MCF 10A (cell line): ENCODE data around the gene TRMT61A. TPM values are rescaled to one million over a fixed set of nuclear protein-coding genes. Genes with fewer than 3 reads are reported as not detected.

Experiments used
- Bru-seq: library from RNA; stranded (reverse); fragments of 400-500 nt; gene quantifications from one replicate; lab custom pipeline; 2021; lab: Mats Ljungman, UMichigan
- BruChase-seq, 2 experiments: library from RNA; stranded (reverse); fragments of 400-500 nt; gene quantifications; one replicate each; lab custom pipeline; 2021; lab: Mats Ljungman, UMichigan
- BruUV-seq: library from RNA; stranded (reverse); fragments of 400-500 nt; replicated peaks from 2 replicates; lab custom pipeline; 2021; lab: Mats Ljungman, UMichigan
- CTCF ChIA-PET: fragments of 300-600 bp; sonication (Branson Sonifier 250); formaldehyde crosslinking; extraction: SDS; loops from one replicate; lab custom pipeline; 2021; ENCODE audit warnings: antibody characterized with exemption, inconsistent platforms; lab: Yijun Ruan, JAX
- POLR2A ChIA-PET: fragments of 300-600, 350-650 bp; sonication (Branson Sonifier 250); formaldehyde crosslinking; extraction: SDS; loops from one replicate; lab custom pipeline; 2020; ENCODE audit warnings: antibody characterized with exemption, inconsistent platforms; lab: Yijun Ruan, JAX
- DNase-seq: peaks from one replicate; pipeline ENCODE4 v3.0.0-alpha.2; 2018; ENCODE audit not compliant: unreplicated experiment
- H3K27ac Mint-ChIP-seq: one replicate; pipeline ENCODE4 v1.8.0; 2022; ENCODE audit warnings: mild to moderate bottlenecking, low read depth, mixed read lengths; ENCODE audit not compliant: unreplicated experiment
- H3K27me3 Mint-ChIP-seq: one replicate; pipeline ENCODE4 v1.8.0; 2022; ENCODE audit warnings: mixed read lengths; ENCODE audit not compliant: insufficient read depth, unreplicated experiment
- H3K36me3 Mint-ChIP-seq: one replicate; pipeline ENCODE4 v1.8.0; 2022; ENCODE audit warnings: mild to moderate bottlenecking, moderate library complexity, mixed read lengths; ENCODE audit not compliant: insufficient read depth, unreplicated experiment
- H3K4me1 Mint-ChIP-seq: one replicate; pipeline ENCODE4 v1.8.0; 2022; ENCODE audit warnings: mixed read lengths; ENCODE audit not compliant: insufficient read depth, unreplicated experiment
- H3K4me3 Mint-ChIP-seq: one replicate; pipeline ENCODE4 v1.8.0; 2022; ENCODE audit warnings: mild to moderate bottlenecking, moderate library complexity, mixed read lengths; ENCODE audit not compliant: unreplicated experiment
- H3K9me3 Mint-ChIP-seq: one replicate; pipeline ENCODE4 v1.8.0; 2022; ENCODE audit warnings: mixed read lengths; ENCODE audit not compliant: unreplicated experiment
- CTCF ChIP-seq: fragments of 200-600 bp; IDR thresholded peaks from one replicate; pipeline ENCODE4 v1.8.0; 2022; ENCODE audit warnings: antibody characterized with exemption, mild to moderate bottlenecking; ENCODE audit not compliant: unreplicated experiment
- intact Hi-C: fragments of 100-400 bp; cut with micrococcal nuclease; formaldehyde crosslinking; loops from 2 replicates; pipeline ENCODE4 v1.14.1; 2022
- long read RNA-seq: library from polyadenylated mRNA; stranded (forward); transcript quantifications from one replicate; pipeline ENCODE4 v2.0.0, GENCODE V29; 2022
- total RNA-seq: library from RNA; stranded (reverse); gene quantifications from 2 replicates; pipeline ENCODE4 v1.2.3, GENCODE V29; 2022

The TRMT61A gene
- 10.2 and 15.8 TPM in 2 replicates for total RNA-seq
- Bru-seq, nascent RNA, result percentile 54 among the genes with signal in this experiment
- percentile 52 among the genes with signal in this experiment for BruChase-seq, experiment 1, labeled RNA remaining after a 6-hour chase
- percentile 49 among the genes with signal in this experiment for BruChase-seq, experiment 2, labeled RNA remaining after a 2-hour chase
- long read RNA-seq, transcript TRMT61A-202 (4 exons, 3,229 nt), result major isoform, 36 of 54 reads
- long read RNA-seq, partial matches to known transcripts, result 14 of 54 reads
- long read RNA-seq, other reads (novel, unspliced or antisense), result 4 of 54 reads

GRCh38 chr14:103528587-103529382, at the start of gene TRMT61A:
Gene TRMT61A, plus strand, starts transcription at chr14:103529196. Its CDS starts 783 bp downstream, at chr14:103529979.
- CTCF ChIA-PET, result interaction anchor here (0.8 to 5.5 kb wide), 6 partner anchors 7 to 29 kb away, joined by 3 to 34 read pairs (median 7); no protein-coding TSS in a partner anchor
- DNase-seq, result peak; percentile 90
- no peak for TF ChIP-seq CTCF
- Mint-ChIP-seq H3K9me3 (no peaks in the 10 kb centered on the region), H3K27ac (peak within 1 kb of the TSS; percentile 96), H3K36me3 (peaks cover 15% of the 10 kb centered on the region), H3K27me3 (no peaks in the 10 kb centered on the region), H3K4me1 (peaks cover 8% of the 10 kb centered on the region), H3K4me3 (peak within 1 kb of the TSS; percentile 90)
- POLR2A ChIA-PET, result interaction anchor here (0.6 to 4.2 kb wide), 17 partner anchors 9 to 984 kb away, joined by 3 to 61 read pairs (median 5); partner anchors contain the start of genes BAG5, COA8 and EIF5
- intact Hi-C loops, result no loop called here
- BruUV-seq, result TSS peak; percentile 87

- intact Hi-C loops, result no loop called here
- Mint-ChIP-seq H3K4me3 (no peak overlapping the region), H3K27ac (no peak overlapping the region), H3K4me1 (peaks cover 14% of the 10 kb centered on the region), H3K9me3 (no peaks in the 10 kb centered on the region), H3K27me3 (no peaks in the 10 kb centered on the region), H3K36me3 (peaks cover 78% of the 10 kb centered on the region)
- BruUV-seq, result TSS peak; percentile 9
- TF ChIP-seq CTCF, result no peak
- DNase-seq, result no peak
- ChIA-PET POLR2A (no interaction called here), CTCF (interaction anchor here (1.7 kb wide), 1 partner anchor 19 kb away, joined by 4 read pairs; no protein-coding TSS in a partner anchor)
Observed at GRCh38 chr14:103480595-103480994, 48.4 kb upstream of the TRMT61A start.

- Mint-ChIP-seq H3K27me3 (no peaks in the 10 kb centered on the region), H3K4me3 (no peak overlapping the region), H3K27ac (peak overlapping the region; percentile 42), H3K9me3 (no peaks in the 10 kb centered on the region), H3K36me3 (peaks cover 73% of the 10 kb centered on the region), H3K4me1 (peaks cover 14% of the 10 kb centered on the region)
- BruUV-seq, result no TSS peak
- intact Hi-C loops, result no loop called here
- POLR2A ChIA-PET, result interaction anchor here (0.6 to 1.5 kb wide), 7 partner anchors 10 to 150 kb away, joined by 3 to 7 read pairs (median 3); partner anchors contain the start of genes BAG5 and EIF5
- no peak for TF ChIP-seq CTCF
- CTCF ChIA-PET, result no interaction called here
- peak; percentile 97 for DNase-seq
Observed at GRCh38 chr14:103483600-103483999, 45.4 kb upstream of the TRMT61A start.

DNA sequence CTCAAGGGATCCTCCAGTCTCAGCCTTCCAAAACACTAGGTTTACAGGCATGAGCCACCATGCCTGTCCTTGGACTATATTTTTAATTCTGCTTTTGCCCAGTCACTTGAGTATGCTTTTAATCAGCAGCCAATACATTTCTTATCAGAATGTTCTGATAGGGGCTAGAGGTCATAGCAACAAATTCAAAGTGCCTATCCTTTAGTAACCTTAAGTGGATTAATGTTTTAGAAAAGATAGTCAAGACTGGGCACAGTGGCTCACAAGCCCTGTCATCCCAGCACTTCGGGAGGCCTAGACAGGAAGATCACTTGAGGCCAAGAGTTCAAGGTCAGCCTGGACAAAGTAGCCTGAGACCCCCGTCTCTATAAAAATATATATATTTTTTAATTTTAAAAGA, 43.5 kb upstream of the TRMT61A start:
- H3K27ac Mint-ChIP-seq, result no peak overlapping the region
- DNase-seq, result no peak
- TF ChIP-seq CTCF, result no peak
- no peak overlapping the region for H3K4me3 Mint-ChIP-seq
- ChIA-PET CTCF (no interaction called here), POLR2A (interaction anchor here (0.6 kb wide), 1 partner anchor 9 kb away, joined by 3 read pairs; no protein-coding TSS in a partner anchor)
- H3K27me3 Mint-ChIP-seq, result no peaks in the 10 kb centered on the region
- intact Hi-C loops, result no loop called here
- no TSS peak for BruUV-seq
- H3K36me3 Mint-ChIP-seq, result peaks cover 75% of the 10 kb centered on the region
- peaks cover 14% of the 10 kb centered on the region for H3K4me1 Mint-ChIP-seq
- no peaks in the 10 kb centered on the region for H3K9me3 Mint-ChIP-seq
